ENCODE data around the gene SAMD13.

Gene SAMD13

GRCh38 chr1:84301004-84301784 lies at the start of gene SAMD13:
Gene SAMD13 (plus strand): TSS chr1:84301708. CDS start chr1:84303235, 1,527 bp downstream.
- peak; percentile 49 for DNase-seq

GRCh38 chr1:84253036-84253435 lies 48.5 kb upstream of the SAMD13 start:
- DNase-seq = no peak

- no peak for DNase-seq
Measured at GRCh38 chr1:84253891-84254290, 47.6 kb upstream of the SAMD13 start.

DNA sequence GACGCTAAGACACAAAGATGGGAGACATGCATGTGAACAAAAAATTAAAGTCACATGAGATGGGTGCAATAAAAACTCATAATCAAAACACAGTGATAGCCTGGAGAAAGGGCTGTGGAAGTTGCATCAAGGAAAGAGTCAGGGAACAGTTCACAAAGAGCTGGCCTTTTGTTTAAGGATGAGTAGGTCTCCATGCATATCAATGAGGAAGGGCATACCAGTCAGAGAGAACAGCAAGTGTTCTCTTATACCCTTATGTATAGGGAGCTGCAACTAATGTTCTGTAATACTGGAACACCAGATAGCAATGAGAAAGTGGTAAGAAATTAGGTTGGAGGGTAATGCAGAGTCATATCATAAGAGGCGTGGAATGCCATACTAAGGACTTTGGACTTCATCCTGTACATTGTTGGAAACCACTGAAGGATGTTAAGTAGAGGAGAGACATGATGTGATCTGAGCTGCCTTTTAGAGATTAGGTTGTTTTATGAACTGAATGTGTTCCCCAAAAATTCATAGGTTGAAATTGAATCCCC lies 46.7 kb upstream of the SAMD13 start:
- no peak for DNase-seq

DNA sequence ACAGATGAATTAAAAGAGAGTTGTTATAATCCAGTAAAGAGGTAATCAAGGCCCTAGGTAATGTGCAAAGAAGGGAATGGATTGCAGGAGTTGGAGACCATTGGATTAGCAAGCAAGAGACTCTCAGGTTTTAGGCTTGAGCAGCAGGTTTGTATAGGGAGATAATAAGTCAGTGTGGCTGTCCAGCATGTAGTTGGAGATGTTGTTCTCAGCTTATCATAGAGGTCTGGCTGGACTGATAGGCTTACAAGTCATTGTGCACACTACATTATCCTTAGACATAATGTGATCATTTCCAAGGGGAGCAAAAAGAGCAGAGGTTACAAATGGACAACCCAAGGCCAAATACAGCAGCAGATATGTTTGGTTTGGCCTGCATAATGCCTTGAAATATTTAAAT lies 45.9 kb upstream of the SAMD13 start:
- DNase-seq = no peak

GRCh38 chr1:84257617-84258016 lies 43.9 kb upstream of the SAMD13 start:
- DNase-seq = no peak

DNA sequence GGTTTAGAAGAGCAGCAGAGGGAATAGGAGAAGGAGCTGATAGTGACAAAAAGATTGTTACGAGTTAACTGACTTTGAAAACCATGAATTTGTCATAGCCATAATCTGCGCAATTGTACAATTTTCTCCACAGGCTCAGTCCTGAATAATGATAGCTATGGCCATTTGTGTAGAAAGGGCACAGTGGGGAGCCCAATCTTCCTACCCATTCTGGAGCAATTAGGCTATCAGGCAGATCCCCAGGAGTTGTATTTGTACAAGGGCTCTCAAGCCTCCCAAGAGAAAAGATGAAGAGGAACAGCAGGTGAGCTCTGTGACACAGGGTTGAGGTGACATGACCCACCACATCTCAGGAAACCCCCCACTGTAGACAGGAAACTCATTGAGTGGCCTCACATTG lies 42.1 kb upstream of the SAMD13 start:
- DNase-seq = no peak

DNA sequence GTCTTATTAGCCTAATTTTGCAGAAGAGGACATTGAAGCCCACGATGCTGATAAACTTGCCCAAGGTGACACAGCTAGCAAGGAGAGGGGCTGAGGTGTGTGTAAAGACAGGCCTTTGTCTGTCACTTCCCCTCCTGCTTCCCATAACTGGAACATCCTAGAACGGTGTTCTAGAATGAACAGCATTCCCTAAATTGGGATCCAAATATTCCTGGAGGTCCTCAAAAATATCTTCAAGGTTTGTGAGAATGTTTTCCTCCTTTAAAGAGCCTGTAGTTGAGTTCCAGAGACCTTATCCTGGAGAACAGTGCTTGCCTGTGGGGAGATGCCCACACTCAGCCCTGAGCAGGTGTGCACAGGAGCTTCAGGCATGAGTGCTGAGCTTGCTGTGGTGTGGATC lies 41.5 kb upstream of the SAMD13 start:
- no peak for DNase-seq

DNA sequence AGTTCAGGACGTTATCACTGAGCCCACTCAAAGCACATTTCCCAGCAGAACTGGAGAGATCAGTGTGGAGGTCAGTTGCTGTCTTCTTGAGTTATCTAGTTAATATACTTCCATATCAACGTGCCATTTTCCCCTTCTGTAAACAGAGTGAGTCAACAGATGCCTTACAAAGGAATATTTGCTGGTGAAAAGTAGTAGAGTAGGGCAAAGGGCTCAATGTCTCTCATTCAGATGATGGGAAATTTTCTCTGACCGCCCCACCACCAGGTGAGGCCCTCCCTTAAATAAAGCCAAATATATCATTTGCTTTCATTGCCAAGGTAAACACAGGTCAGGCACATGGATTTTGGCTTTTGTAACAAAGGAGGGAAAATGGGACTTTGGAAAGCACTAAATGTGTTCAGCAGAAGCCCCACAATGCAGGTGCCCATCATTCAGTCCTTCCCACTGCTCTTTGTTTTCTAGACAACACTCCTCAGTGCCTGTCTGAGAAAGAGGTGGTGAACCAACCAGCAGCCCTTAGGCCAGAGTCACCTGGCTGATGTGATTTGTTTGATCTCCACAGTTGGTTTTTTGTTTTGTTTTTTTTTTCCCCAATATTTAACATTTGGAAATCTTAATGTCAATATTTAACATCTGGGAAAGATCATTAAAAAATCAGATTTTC lies 40.5 kb upstream of the SAMD13 start:
- no peak for DNase-seq

DNA sequence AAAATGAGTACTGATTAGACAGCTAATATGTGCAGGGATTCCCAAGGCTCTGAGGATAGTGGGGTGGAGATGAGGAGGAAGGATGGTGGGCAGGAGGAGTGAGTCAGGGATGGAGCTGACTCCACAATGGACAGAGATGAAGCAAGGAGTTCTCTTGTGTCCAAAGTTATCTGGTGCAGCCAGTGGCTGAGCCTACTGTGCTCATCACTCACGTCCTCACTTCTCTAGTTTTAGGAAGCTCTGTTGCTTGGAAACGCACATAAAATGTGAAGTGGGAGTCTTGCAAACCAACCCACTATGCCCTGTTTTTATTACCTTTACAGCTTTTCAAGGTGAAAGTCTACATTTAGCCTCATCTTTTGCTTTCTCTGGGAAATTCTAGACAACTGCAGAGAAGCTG lies 36.5 kb upstream of the SAMD13 start:
- no peak for DNase-seq

DNA sequence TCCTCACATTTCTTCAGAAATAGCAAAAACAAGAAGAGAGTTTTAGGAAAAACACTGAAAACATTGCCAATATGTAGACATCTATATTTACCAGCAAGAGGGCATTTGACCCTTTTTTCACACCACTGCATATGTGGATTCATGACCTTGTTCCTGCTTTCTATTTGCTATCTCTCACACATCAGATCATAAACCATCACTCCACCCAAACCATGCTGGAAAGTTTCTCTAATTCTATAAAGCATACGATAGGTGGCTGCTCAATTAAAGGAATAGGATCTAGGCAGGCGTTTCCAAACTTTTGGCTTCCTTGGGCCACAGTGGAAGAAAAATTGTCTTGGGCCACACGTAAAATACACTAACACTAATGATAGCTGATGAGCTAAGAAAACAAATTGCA lies 35.6 kb upstream of the SAMD13 start:
- DNase-seq = no peak

DNA sequence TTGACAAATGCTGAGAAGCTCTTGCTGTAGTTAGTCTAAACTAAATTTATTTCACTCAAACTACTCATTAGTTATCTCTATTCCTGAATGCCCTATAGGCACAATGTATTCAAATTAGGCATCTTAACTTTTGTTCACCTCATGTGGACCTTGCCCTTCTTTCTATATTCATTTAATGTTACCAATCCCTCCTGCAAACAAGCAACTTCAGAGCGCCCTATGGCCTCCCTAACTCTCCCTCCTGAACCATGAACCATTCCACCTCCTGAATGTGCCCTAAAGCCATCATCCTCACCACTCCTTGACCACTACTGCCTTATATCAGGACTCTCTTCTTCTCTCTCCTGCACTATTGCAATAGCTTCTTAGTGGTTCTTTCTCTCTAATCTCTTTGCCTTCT lies 34.8 kb upstream of the SAMD13 start:
- DNase-seq = no peak

DNA sequence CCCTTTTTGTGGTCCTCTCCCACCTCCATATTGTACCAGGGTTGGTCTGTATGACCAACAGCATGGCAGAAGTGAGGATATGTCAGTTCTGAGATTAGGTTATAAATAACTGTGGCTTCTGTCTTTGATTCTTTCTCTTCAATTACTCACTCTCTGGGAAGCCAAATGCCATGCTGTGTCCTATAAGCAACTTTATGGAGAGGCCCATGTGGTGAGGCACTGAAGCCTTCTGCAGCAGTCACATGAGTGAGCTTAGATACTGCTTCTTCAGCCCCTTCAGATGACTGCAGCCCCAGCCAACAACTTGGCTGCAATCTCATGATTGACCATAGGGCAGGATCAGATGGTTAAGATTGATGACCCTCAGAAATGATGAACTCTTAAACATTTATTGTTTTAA lies 34.0 kb upstream of the SAMD13 start:
- no peak for DNase-seq

DNA sequence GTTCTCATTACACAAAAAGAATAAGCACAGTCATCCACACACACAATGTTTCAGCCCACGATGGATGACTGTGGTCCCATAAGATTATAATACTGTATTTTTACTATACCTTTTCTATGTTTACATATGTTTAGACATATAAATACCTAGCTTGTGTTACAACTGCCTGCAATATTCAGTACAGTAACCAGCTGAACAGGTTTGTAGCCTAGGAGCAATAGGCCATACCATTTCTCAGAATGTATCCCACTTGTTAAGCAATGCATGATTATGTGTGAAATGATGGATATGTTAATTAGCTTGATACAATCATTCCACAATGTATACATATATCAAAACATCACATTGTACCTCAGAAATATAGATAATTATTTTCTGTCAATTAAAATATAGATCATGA lies 33.2 kb upstream of the SAMD13 start:
- no peak for DNase-seq

DNA sequence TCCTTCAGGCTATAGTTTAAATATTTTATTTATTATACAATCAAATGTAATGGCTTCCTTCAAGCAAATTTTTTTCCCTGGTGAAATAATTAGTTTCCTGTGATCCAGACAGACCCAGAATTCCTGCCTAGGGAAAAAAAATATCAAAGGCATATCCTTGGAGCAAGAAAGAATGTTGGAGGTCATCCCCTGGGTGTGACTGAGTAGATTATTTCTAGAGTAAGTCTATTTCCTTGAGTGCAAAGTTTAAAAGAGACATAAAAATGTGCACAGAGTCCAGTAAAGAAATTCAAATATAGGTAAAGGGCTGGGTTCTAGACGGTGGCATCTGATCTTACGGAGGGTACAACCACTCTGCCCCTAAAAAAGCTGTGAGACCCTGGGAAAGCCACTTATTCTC lies 32.2 kb upstream of the SAMD13 start:
- DNase-seq = no peak

- DNase-seq = no peak
Measured at GRCh38 chr1:84271441-84272151, 29.9 kb upstream of the SAMD13 start.

- DNase-seq = no peak
Measured at GRCh38 chr1:84272401-84272800, 29.1 kb upstream of the SAMD13 start.

- DNase-seq = no peak
Measured at GRCh38 chr1:84277343-84278059, 24.0 kb upstream of the SAMD13 start.

DNA sequence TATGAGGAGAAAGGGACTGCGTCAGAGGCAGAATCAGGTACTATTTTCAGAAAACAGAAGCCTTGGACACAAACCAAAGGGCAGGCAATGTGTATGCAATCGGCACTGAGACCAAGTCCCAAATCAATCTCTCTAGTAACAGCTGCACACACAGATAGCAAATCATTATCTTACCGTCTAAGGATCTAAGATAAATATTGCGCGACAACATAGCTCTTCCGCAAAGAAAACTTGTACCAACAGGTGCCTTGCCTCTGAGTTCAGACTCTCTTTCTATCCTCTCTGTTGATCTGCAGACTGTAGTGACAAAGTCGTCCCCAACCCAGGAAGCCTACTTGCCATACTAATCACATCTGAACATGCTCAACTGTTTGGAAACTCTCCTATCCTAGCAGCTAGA lies 22.6 kb upstream of the SAMD13 start:
- DNase-seq = no peak

GRCh38 chr1:84280912-84281311 lies 20.6 kb upstream of the SAMD13 start:
- DNase-seq = no peak

- DNase-seq = no peak
Measured at GRCh38 chr1:84282780-84283333, 18.7 kb upstream of the SAMD13 start.

DNA sequence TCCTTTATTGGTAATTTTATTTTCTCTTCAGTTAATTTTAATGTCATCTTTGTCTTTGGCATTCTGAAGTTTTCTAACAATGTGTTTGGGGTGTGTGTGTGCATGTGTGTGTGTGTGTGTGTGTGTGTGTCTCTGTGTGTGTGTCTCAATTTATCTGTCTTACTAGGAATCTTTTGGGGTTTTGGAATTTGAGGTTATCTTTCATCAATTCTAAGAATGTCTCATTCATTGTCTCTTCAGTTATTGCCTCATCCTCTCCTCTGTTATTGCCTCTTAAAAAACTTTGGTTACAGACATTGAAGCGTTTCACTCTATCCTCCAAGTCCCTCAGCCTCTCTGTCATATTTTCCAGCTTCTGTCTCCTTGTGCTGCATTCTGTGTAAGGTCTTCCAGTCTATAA lies 18.1 kb upstream of the SAMD13 start:
- no peak for DNase-seq

DNA sequence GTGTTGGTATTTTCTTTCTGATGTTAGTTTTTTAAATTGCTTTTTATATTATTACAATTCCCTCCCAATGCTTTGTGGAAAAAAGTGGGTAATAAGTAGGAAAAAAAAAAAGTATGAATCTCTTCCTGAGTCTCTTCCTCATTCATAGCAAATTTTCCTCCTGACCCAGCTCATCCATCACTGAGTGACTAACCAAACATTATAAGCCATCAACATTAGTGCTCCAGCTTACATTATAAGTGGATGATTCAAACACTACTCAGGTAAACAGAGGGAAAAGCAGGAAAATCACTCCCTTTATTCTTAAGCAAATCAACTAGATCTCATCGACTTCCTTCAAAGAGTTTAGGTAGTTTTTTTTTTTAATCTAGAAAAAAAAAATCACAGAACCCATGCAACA lies 15.4 kb upstream of the SAMD13 start:
- no peak for DNase-seq
